Measurements from ENCODE around the gene SAP25.

GRCh38 chr7:100598425-100598824 is 24.7 kb upstream of the SAP25 start:
- no peak for TF ChIP-seq POLR2A (IDR thresholded peaks at IDR 0.05; ENCODE audit: low read depth, low read length)
- TF ChIP-seq TAF1 (IDR thresholded peaks at IDR 0.05; ENCODE audit: low read depth, low read length), result no peak
